ENCODE data around the gene GLYATL2.

- no peak for TF ChIP-seq CEBPB (IDR thresholded peaks at IDR 0.05; ENCODE audit: low read depth)
- TF ChIP-seq POLR2A (IDR thresholded peaks at IDR 0.05; ENCODE audit: borderline replicate concordance, extremely low read depth, insufficient read depth, insufficient read length), result no peak
Observed at GRCh38 chr11:58813693-58814092, 30.8 kb downstream of the GLYATL2 start.
